AG04449 (cell line): ENCODE results near the gene KRTAP29-1.
A peak's percentile ranks its signal among the peaks of the same experiment; 100 is the strongest.

Source experiments
- CTCF ChIA-PET: fragments of 350-600 bp; formaldehyde crosslinking; extraction: SDS; loops from one replicate; lab custom pipeline; 2021; ENCODE audit warnings: antibody characterized with exemption; lab: Yijun Ruan, JAX
- POLR2A ChIA-PET: fragments of 400-600, 350-600 bp; formaldehyde crosslinking; extraction: SDS; loops from one replicate; lab custom pipeline; 2020; ENCODE audit warnings: antibody characterized with exemption, inconsistent platforms; lab: Yijun Ruan, JAX
- DNase-seq: peaks from one replicate; pipeline ENCODE4 v3.0.0-alpha.2; 2010; ENCODE audit warnings: low read depth, low spot score
- H3K4me3 ChIP-seq: 2 replicates; pipeline ENCODE4 v1.5.1; 2011; ENCODE audit warnings: low read depth, mild to moderate bottlenecking, control low read depth, low read length
- CTCF ChIP-seq: IDR thresholded peaks from one replicate; pipeline ENCODE4 v1.5.1; 2011; ENCODE audit warnings: mild to moderate bottlenecking, moderate library complexity, low read length, control low read depth, inconsistent platforms; ENCODE audit not compliant: insufficient read depth; ENCODE audit errors: missing control alignments

The KRTAP29-1 gene

GRCh38 chr17:41324180-41325075 lies 21.8 kb upstream of the KRTAP29-1 start:
- CTCF ChIA-PET: interaction anchor here (0.6 to 11.4 kb wide), 6 partner anchors 7 to 415 kb away, joined by 3 to 90 read pairs (median 11); no protein-coding TSS in a partner anchor
- POLR2A ChIA-PET: no interaction called here
- no peak overlapping the region for H3K4me3 ChIP-seq
- DNase-seq: no peak
- TF ChIP-seq CTCF: peak; percentile 11

DNA sequence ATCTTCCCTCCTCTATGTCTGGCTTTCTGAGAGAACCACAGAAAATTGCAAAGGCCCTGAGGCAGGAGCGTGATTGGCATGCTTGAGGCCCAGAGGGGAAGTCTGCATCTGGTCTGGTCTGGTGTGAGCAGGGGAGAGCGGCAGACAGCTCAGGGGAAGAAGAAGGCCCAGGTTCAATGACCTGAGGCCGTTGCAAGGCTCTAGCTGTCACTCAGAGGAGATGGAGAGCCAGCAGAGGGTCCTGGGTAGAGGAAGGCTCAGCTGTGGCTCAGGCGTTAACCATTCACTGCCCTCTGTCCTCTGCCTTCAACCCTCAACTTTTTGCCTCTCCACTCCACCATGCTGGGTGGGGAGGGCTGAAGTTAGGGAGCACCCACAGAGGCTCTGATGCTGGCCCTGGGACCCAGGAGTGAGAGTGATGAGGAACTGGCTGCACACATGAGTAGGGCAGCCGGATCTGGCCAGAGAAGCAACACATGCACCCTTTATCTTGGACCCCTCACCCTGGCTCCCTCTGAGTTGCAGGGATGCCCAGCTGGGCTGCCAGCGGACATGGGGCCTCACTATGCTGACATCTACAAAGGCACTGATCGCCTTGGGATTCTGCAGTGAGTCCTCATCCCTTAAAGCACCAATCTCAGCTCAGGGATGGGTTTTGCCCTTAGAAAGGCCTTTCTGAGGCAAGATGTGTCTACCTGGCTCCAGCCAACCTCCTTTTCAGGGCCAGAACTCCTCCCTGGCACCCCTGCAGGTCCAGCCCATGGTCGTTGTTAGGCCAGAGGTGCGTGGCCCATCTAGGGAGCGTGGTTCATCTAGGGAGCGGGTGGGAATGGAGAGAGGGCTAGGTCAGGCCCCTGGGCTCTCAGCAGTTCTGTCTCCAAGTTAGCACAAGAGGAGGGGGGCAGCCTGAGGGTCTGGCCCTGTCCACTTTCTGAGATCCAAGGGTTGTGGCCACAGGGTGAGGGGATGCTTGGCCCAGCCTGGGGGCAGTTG lies 20.5 kb upstream of the KRTAP29-1 start:
- no peak for TF ChIP-seq CTCF
- DNase-seq: no peak
- no peak overlapping the region for H3K4me3 ChIP-seq
- CTCF ChIA-PET: interaction anchor here (0.6 to 11.4 kb wide), 64 partner anchors 8 to 512 kb away, joined by 3 to 90 read pairs (median 4); partner anchors contain the start of genes KRT19, KRTAP1-1, KRTAP16-1 and KRTAP2-1
- POLR2A ChIA-PET: interaction anchor here (1.0 kb wide), 1 partner anchor 263 kb away, joined by 3 read pairs; no protein-coding TSS in a partner anchor

DNA sequence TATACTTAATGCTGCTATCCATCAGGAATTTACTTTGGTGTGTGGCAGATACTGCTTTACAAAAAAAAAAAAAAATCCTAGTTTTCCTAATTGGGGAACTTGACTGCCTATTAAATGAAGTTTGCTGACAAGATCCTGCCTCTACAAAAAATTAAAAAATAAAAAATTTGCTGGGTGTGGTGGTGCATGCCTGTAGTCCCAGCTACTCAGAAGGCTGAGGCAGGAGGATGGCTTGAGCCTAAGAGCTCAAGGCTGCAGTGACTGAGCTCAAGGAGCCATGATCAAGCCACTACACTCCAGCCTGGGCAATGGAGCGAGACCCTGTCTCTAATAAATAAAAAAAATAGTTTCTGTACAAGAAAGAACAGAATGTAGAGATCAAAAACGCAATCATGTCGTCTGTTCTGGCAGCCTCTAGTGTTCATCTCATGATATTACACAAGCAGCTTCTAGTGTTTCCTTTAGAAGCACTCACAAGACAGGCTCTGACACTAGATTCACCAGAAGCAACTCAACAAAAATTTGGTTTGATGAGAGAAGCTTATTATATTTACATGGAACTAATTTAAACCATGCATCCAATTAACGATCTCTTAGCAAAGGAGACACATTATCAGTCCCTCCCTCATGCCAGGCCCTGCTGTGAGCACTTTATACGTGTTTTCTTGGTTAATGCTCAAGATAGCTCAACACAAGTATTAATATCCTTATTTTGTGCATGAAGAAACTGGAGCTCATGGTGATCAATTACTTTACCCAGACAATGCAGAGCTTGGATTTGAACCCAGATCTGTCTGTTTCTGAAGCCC lies 19.6 kb upstream of the KRTAP29-1 start:
- CTCF ChIA-PET: interaction anchor here (0.6 to 11.4 kb wide), 72 partner anchors 9 to 784 kb away, joined by 3 to 90 read pairs (median 4); partner anchors contain the start of genes KRT19, KRTAP1-1, KRTAP16-1 and KRTAP2-1
- TF ChIP-seq CTCF: peak; percentile 72
- H3K4me3 ChIP-seq: no peak overlapping the region
- DNase-seq: peak; percentile 24
- POLR2A ChIA-PET: interaction anchor here (1.0 kb wide), 1 partner anchor 262 kb away, joined by 3 read pairs; no protein-coding TSS in a partner anchor

- TF ChIP-seq CTCF: no peak
- no peak overlapping the region for H3K4me3 ChIP-seq
- DNase-seq: no peak
- ChIA-PET CTCF (interaction anchor here (0.7 to 11.4 kb wide), 3 partner anchors 13 to 348 kb away, joined by 3 to 90 read pairs (median 3); no protein-coding TSS in a partner anchor), POLR2A (no interaction called here)
These were observed 15.6 kb upstream of the KRTAP29-1 start for GRCh38 chr17:41318231-41318630.

- CTCF ChIA-PET: interaction anchor here (11.4 kb wide), 1 partner anchor 15 kb away, joined by 90 read pairs; no protein-coding TSS in a partner anchor
- POLR2A ChIA-PET: no interaction called here
- TF ChIP-seq CTCF: no peak
- no peak overlapping the region for H3K4me3 ChIP-seq
- no peak for DNase-seq
These were observed 13.3 kb upstream of the KRTAP29-1 start for GRCh38 chr17:41315814-41316445.
